HepG2 (cell line): ENCODE results near the gene EFL1. TPM values are rescaled to one million over a fixed set of nuclear protein-coding genes. Genes with fewer than 3 reads are reported as not detected.

Experiments used
- ATAC-seq: fragments of 200-7000 bp; cut with Tn5 transposase; 3 replicates; pipeline ENCODE4 v1.9.1; 2020; ENCODE audit warnings: mild to moderate bottlenecking, moderate library complexity
- BruUV-seq: library from RNA; stranded (reverse); fragments of 400-500 nt; replicated peaks from 2 replicates; lab custom pipeline; 2021; lab: Mats Ljungman, UMichigan
- CTCF ChIA-PET: fragments of 300-600 bp; formaldehyde crosslinking; extraction: SDS; loops from one replicate; lab custom pipeline; 2021; ENCODE audit warnings: low total read pairs, inconsistent platforms, low intra/inter-chr PET ratio; lab: Yijun Ruan, JAX
- POLR2A ChIA-PET: fragments of 350-600 bp; sonication (Branson Sonifier 250); formaldehyde crosslinking; loops from one replicate; lab custom pipeline; 2020; ENCODE audit warnings: antibody characterized with exemption, inconsistent platforms; lab: Yijun Ruan, JAX
- DNase-seq: peaks from one replicate; pipeline ENCODE4 v3.0.0-alpha.2; 2015; ENCODE audit warnings: low spot score
- FAIRE-seq: peaks from 3 replicates; lab custom pipeline; 2011; peaks lifted over from hg19 to GRCh38; lab: Jason Lieb, UNC
- H2AFZ ChIP-seq: one replicate; pipeline ENCODE4 v1.6.1; 2011; ENCODE audit warnings: low read length, inconsistent platforms
- H3K27ac ChIP-seq: fragments of 300-600 bp; 3 replicates; pipeline ENCODE4 v1.8.0; 2011; ENCODE audit warnings: mixed run types, mild to moderate bottlenecking, mixed read lengths, low read length, inconsistent platforms; ENCODE audit not compliant: insufficient read depth; ENCODE audit errors: extremely low read length
- H3K27me3 ChIP-seq, 2 experiments: fragments of 200-600 bp in 1 of 2; 2 replicates in 1 of 2; 3 replicates in 1 of 2; pipeline versions ENCODE4 v1.6.0 to v1.8.0; 2011; ENCODE audit warnings: low read length in 2 of 2, mild to moderate bottlenecking in 2 of 2, moderate library complexity in 2 of 2, inconsistent platforms in 1 of 2; ENCODE audit not compliant: insufficient read depth in 2 of 2, control insufficient read depth in 1 of 2
- H3K36me3 ChIP-seq, 2 experiments: fragments of 200-600 bp in 1 of 2; replicated peaks in 1 of 2; 2 replicates in 1 of 2; 3 replicates in 1 of 2; pipeline versions ENCODE4 v1.5.1 to v1.8.0; 2011; ENCODE audit warnings: low read length in 2 of 2, inconsistent platforms in 1 of 2; ENCODE audit not compliant: insufficient read depth in 2 of 2, control insufficient read depth in 1 of 2
- H3K4me1 ChIP-seq: 2 replicates; pipeline ENCODE4 v1.5.1; 2012; ENCODE audit warnings: low read length, inconsistent platforms; ENCODE audit not compliant: insufficient read depth
- H3K4me2 ChIP-seq: 2 replicates; pipeline ENCODE4 v1.6.0; 2011; ENCODE audit warnings: low read depth, low read length, inconsistent platforms
- H3K4me3 ChIP-seq, 3 experiments: fragments of 200-600 bp in 1 of 3; sonication (generic), shearing (Covaris generic) in 1 of 3; replicated peaks in 1 of 3; 2 replicates each; pipeline ENCODE4 v1.5.1; 2011 to 2016; ENCODE audit warnings: low read length in 3 of 3, inconsistent platforms in 2 of 3, low read depth in 2 of 3, mild to moderate bottlenecking in 2 of 3, control low read depth in 1 of 3, mixed read lengths in 1 of 3; ENCODE audit not compliant: insufficient read depth in 1 of 3
- H3K79me2 ChIP-seq: one replicate; pipeline ENCODE4 v1.6.1; 2011; ENCODE audit warnings: low read length, inconsistent platforms; ENCODE audit not compliant: insufficient read depth
- H3K9ac ChIP-seq: 2 replicates; pipeline ENCODE4 v1.6.0; 2011; ENCODE audit warnings: mild to moderate bottlenecking, low read depth, low read length, inconsistent platforms; ENCODE audit not compliant: insufficient read depth
- H3K9me3 ChIP-seq: 2 replicates; pipeline ENCODE4 v1.5.1; 2012; ENCODE audit warnings: mild to moderate bottlenecking, low read length
- H4K20me1 ChIP-seq: 2 replicates; pipeline ENCODE4 v1.6.0; 2011; ENCODE audit warnings: inconsistent platforms, mild to moderate bottlenecking, low read length, moderate library complexity; ENCODE audit not compliant: insufficient read depth
- FOSL2 ChIP-seq: sonication (generic); formaldehyde crosslinking; IDR thresholded peaks from 2 replicates; pipeline ENCODE4 v1.4.0; 2020; ENCODE audit warnings: missing genetic modification reagents
- NR2F1 ChIP-seq, 2 experiments: fragments of 450-650 bp in 1 of 2; formaldehyde crosslinking in 1 of 2; IDR thresholded peaks; 2 replicates each; pipeline versions ENCODE4 v1.5.0 to v1.6.1; 2016 to 2020; ENCODE audit warnings: mild to moderate bottlenecking in 1 of 2, missing compliant biosample characterization in 1 of 2, missing genetic modification reagents in 1 of 2, moderate library complexity in 1 of 2
- RAD21 ChIP-seq: fragments of 450-650 bp; formaldehyde crosslinking; IDR thresholded peaks from 2 replicates; pipeline ENCODE4 v1.5.0; 2020; ENCODE audit warnings: mild to moderate bottlenecking
- SPEN ChIP-seq: sonication (generic); formaldehyde crosslinking; IDR thresholded peaks from 2 replicates; pipeline ENCODE4 v1.5.1; 2020; ENCODE audit warnings: low read depth, mild to moderate bottlenecking, missing genetic modification reagents
- TMF1 ChIP-seq: sonication (generic); formaldehyde crosslinking; IDR thresholded peaks from 2 replicates; pipeline ENCODE4 v1.8.1; 2022; ENCODE audit warnings: low read depth, missing genetic modification reagents
- ZBTB34 ChIP-seq: sonication (generic); formaldehyde crosslinking; IDR thresholded peaks from 2 replicates; pipeline ENCODE4 v1.8.0; 2022; ENCODE audit warnings: mild to moderate bottlenecking, missing genetic modification reagents
- ZFP1 ChIP-seq: IDR thresholded peaks from 2 replicates; pipeline ENCODE4 v1.6.1; 2016
- ZNF609 ChIP-seq: sonication (generic); formaldehyde crosslinking; IDR thresholded peaks from 2 replicates; pipeline ENCODE4 v1.4.0; 2020; ENCODE audit warnings: mild to moderate bottlenecking, missing genetic modification reagents, borderline replicate concordance
- WGBS: methylation state at CpG from one replicate; pipeline ENCODE4 v1.1.6; 2017; ENCODE audit warnings: low lambda C conversion rate; 5-methylcytosine and 5-hydroxymethylcytosine counted together
- in situ Hi-C: cut with HindIII; loops from 2 replicates; pipeline ENCODE4 v1.10.0; 2017; ENCODE audit warnings: low pct_unique_long_range_greater_than_20kb; ENCODE audit not compliant: extremely low pct_ligation_motif_present
- intact Hi-C: fragments of 100-400 bp; cut with micrococcal nuclease; formaldehyde crosslinking; loops from one replicate; pipeline ENCODE4 v1.10.0; 2022; ENCODE audit not compliant: unreplicated experiment
- polyA plus RNA-seq, 8 experiments: library from polyadenylated mRNA; depleted of rRNA in 3 of 8; stranded (reverse) in 7 of 8; unstranded in 1 of 8; fragments of >200 nt; fragmentation: Illumina TruSeq in 4 of 8; extraction: Trizol in 4 of 8; gene quantifications; 2 replicates each; pipeline versions ENCODE4 v1.2.1 to v1.2.3, GENCODE V29; 2011 to 2016; ENCODE audit warnings: low read depth in 4 of 8, missing spikeins in 1 of 8, mixed read lengths in 1 of 8; ENCODE audit not compliant: insufficient read depth in 1 of 8
- total RNA-seq, 5 experiments: library from RNA; depleted of rRNA; stranded (reverse); fragments of >200 nt; fragmentation: Illumina TruSeq; extraction: Trizol; gene quantifications; 2 replicates each; pipeline ENCODE4 v1.2.3, GENCODE V29; 2016; ENCODE audit warnings: low read depth in 1 of 5

Gene EFL1
- total and polyA plus RNA-seq, 2 of the 13 experiments (the other 11 are each of a cell fraction or from before 2014, with no cell fraction given): 6.4 to 12.0 TPM

- no peak for TF ChIP-seq ZNF609 (CRISPR knock-in tag)
- no peak for TF ChIP-seq RAD21 (CRISPR knock-in tag)
- TF ChIP-seq SPEN (CRISPR knock-in tag): no peak
- TF ChIP-seq, all 625 proteins: peak for 0
Measured at GRCh38 chr15:82150645-82151044, 111.9 kb downstream of the EFL1 start (continued).

- FAIRE-seq: no peak
- no peak overlapping the region for H3K4me2 ChIP-seq
Measured at GRCh38 chr15:82146990-82147461, 115.5 kb downstream of the EFL1 start.

More at GRCh38 chr15:82146990-82147461, 115.5 kb downstream of the EFL1 start:
- Histone ChIP-seq H3K4me1 (no peaks in the 10 kb centered on the region), H3K9me3 (no peaks in the 10 kb centered on the region), H3K4me3 (no peak overlapping the region), H2AFZ (no peak overlapping the region)
- in situ Hi-C loops: no loop called here
- WGBS: 94% methylated on average over 8 of the region's 8 CpGs
- CTCF ChIA-PET: no interaction called here
- no peak for ATAC-seq
- TF ChIP-seq ZFP1 (CRISPR knock-in tag) (no peak), TMF1 (no peak), ZBTB34 (CRISPR knock-in tag) (no peak), NR2F1 (CRISPR knock-in tag; IDR thresholded peaks at IDR 0.05) (no peak), FOSL2 (CRISPR knock-in tag) (peak; percentile 40)
- TF ChIP-seq, all 625 proteins: peak for 1
- H3K27ac ChIP-seq: no peak overlapping the region
- intact Hi-C loops: no loop called here
- H3K36me3 ChIP-seq: peaks cover 3 to 12% of the 10 kb centered on the region in 2 experiments; a peak in 3 of 5 replicates
- no peaks in the 10 kb centered on the region for H3K27me3 ChIP-seq
- POLR2A ChIA-PET: no interaction called here
- H4K20me1 ChIP-seq: no peaks in the 10 kb centered on the region
- no peak overlapping the region for H3K9ac ChIP-seq
- no peaks in the 10 kb centered on the region for H3K79me2 ChIP-seq
- BruUV-seq: no TSS peak
- peak; percentile 5 for DNase-seq
